Colonic mucosa (tissue), 4 donors: ENCODE results near the gene PROM2. TPM values are rescaled to one million over a fixed set of nuclear protein-coding genes. Genes with fewer than 3 reads are reported as not detected.

ENCODE experiments used
- DNase-seq: peaks from one replicate; pipeline ENCODE4 v3.0.0-alpha.2; 2020
- H3K27ac ChIP-seq: fragments of 200-600 bp; one replicate; pipeline ENCODE4 v1.8.0; 2021
- H3K27me3 ChIP-seq: fragments of 200-600 bp; one replicate; pipeline ENCODE4 v1.8.0; 2021
- H3K36me3 ChIP-seq: fragments of 200-600 bp; one replicate; pipeline ENCODE4 v1.8.0; 2021
- H3K4me1 ChIP-seq: fragments of 200-600 bp; one replicate; pipeline ENCODE4 v1.8.0; 2021; ENCODE audit warnings: mild to moderate bottlenecking
- H3K4me3 ChIP-seq: fragments of 200-600 bp; one replicate; pipeline ENCODE4 v1.8.0; 2021
- H3K9ac ChIP-seq, 2 donors: one replicate each; pipeline ENCODE4 v1.7.0; 2013; ENCODE audit warnings: control low read depth in 2 of 2, low read depth in 2 of 2, low read length in 2 of 2
- H3K9me3 ChIP-seq: fragments of 200-600 bp; one replicate; pipeline ENCODE4 v1.8.0; 2021
- intact Hi-C: fragments of 100-400 bp; cut with DNase I; formaldehyde crosslinking; loops from one replicate; pipeline ENCODE4 v1.14.1; 2022
- total RNA-seq, 2 donors: library from RNA; stranded (reverse); fragmentation: NEBNext Ultra II Directional in 1 of 2; extraction: Animal tissue kit (Norgen Biotek cat#: 25700) in 1 of 2; gene quantifications; one replicate each; pipeline ENCODE4 v1.2.1, GENCODE V29; 2021
- TF ChIP-seq, protein P1 (sequence below): fragments of 200-600 bp; IDR thresholded peaks from one replicate; pipeline ENCODE4 v1.8.0; 2022; ENCODE audit warnings: antibody characterized with exemption, mild to moderate bottlenecking
- donor health status: healthy.
- donor health status: DM: no; HTN: no; CAD: no.
- donor health status: DM: no; HTN: no; CAD: no.

PROM2 gene
- total RNA-seq, 2 donors from 2014 or later, result 27.4 to 63.4 TPM

GRCh38 chr2:95275151-95275515 is 884 bp downstream of the PROM2 start:
- Histone ChIP-seq H3K27me3 (no peaks in the 10 kb centered on the region), H3K9me3 (no peaks in the 10 kb centered on the region), H3K27ac (peak overlapping the region; percentile 44), H3K4me3 (peak overlapping the region; percentile 25), H3K4me1 (peaks cover 4% of the 10 kb centered on the region), H3K9ac (peak overlapping the region; percentile 56 to 90), H3K36me3 (no peaks in the 10 kb centered on the region)
- no peak for DNase-seq
- TF ChIP-seq, protein P1, sequence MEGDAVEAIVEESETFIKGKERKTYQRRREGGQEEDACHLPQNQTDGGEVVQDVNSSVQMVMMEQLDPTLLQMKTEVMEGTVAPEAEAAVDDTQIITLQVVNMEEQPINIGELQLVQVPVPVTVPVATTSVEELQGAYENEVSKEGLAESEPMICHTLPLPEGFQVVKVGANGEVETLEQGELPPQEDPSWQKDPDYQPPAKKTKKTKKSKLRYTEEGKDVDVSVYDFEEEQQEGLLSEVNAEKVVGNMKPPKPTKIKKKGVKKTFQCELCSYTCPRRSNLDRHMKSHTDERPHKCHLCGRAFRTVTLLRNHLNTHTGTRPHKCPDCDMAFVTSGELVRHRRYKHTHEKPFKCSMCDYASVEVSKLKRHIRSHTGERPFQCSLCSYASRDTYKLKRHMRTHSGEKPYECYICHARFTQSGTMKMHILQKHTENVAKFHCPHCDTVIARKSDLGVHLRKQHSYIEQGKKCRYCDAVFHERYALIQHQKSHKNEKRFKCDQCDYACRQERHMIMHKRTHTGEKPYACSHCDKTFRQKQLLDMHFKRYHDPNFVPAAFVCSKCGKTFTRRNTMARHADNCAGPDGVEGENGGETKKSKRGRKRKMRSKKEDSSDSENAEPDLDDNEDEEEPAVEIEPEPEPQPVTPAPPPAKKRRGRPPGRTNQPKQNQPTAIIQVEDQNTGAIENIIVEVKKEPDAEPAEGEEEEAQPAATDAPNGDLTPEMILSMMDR, result no peak
- intact Hi-C loops, result no loop called here

- Histone ChIP-seq H3K4me1 (peaks cover 4% of the 10 kb centered on the region), H3K4me3 (peak overlapping the region; percentile 25), H3K27ac (peak overlapping the region; percentile 44), H3K36me3 (no peaks in the 10 kb centered on the region), H3K27me3 (no peaks in the 10 kb centered on the region), H3K9me3 (no peaks in the 10 kb centered on the region), H3K9ac (peak overlapping the region; percentile 57 to 90)
- TF ChIP-seq, protein P1, result no peak
- peak; percentile 57 for DNase-seq
- intact Hi-C loops, result no loop called here
Measured at GRCh38 chr2:95275601-95276243, 1.5 kb downstream of the PROM2 start.

GRCh38 chr2:95276244-95276887 is 2.1 kb downstream of the PROM2 start:
- no peaks in the 10 kb centered on the region for H3K27me3 ChIP-seq
- no peaks in the 10 kb centered on the region for H3K9me3 ChIP-seq
- intact Hi-C loops, result no loop called here
- peak overlapping the region; percentile 57 to 90 for H3K9ac ChIP-seq
- TF ChIP-seq, protein P1, result no peak
- H3K27ac ChIP-seq, result no peak overlapping the region
- no peak overlapping the region for H3K4me3 ChIP-seq
- peaks cover 4% of the 10 kb centered on the region for H3K4me1 ChIP-seq
- H3K36me3 ChIP-seq, result no peaks in the 10 kb centered on the region
- no peak for DNase-seq

GRCh38 chr2:95276888-95277245 is 2.6 kb downstream of the PROM2 start:
- Histone ChIP-seq H3K4me3 (no peak overlapping the region), H3K4me1 (peaks cover 4% of the 10 kb centered on the region), H3K9ac (peak overlapping the region; percentile 57 to 90), H3K27me3 (no peaks in the 10 kb centered on the region), H3K9me3 (no peaks in the 10 kb centered on the region), H3K36me3 (no peaks in the 10 kb centered on the region), H3K27ac (no peak overlapping the region)
- TF ChIP-seq, protein P1, result no peak
- no peak for DNase-seq
- intact Hi-C loops, result no loop called here

DNA sequence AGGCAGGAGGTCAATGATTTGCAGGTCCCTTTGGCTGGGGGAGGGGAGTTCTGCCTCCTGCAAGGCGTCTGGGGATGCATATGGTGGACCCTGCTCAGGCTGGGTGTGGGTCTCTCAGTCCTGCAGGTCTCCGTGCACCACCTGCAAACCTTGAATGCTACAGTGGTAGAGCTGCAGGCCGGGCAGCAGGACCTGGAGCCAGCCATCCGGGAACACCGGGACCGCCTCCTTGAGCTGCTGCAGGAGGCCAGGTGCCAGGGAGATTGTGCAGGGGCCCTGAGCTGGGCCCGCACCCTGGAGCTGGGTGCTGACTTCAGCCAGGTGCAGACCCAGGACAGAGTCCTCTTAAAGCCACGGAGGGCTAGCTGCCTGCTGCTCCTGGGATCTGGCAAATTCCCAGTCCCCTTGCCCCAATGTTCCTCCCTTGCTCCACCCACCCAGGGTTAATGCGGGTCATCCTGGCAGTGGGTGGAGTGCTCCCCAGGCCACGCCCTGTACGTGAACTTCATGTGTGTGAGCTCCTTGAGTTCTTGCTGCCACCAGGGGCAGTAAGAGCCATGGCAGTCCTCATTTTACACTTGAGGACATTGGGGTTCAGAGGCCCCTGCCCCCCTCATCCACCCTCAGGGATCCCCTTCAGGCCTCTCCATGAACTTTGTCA is 3.1 kb downstream of the PROM2 start:
- H3K9ac ChIP-seq, result peak overlapping the region; percentile 57 to 90
- peak; percentile 85 for DNase-seq
- no peaks in the 10 kb centered on the region for H3K9me3 ChIP-seq
- peaks cover 4% of the 10 kb centered on the region for H3K4me1 ChIP-seq
- no peaks in the 10 kb centered on the region for H3K27me3 ChIP-seq
- TF ChIP-seq, protein P1, result peak; percentile 37
- H3K36me3 ChIP-seq, result no peaks in the 10 kb centered on the region
- no peak overlapping the region for H3K4me3 ChIP-seq
- no peak overlapping the region for H3K27ac ChIP-seq
- intact Hi-C loops, result no loop called here
